H1 (cell line): ENCODE data around the gene ZNF814. TPM values are rescaled to one million over a fixed set of nuclear protein-coding genes. Genes with fewer than 3 reads are reported as not detected.

Experiments used
- CTCF ChIA-PET: fragments of 300-600 bp; sonication (Branson Sonifier 250); formaldehyde crosslinking; loops from one replicate; lab custom pipeline; 2021; ENCODE audit not compliant: partially characterized antibody; lab: Charles Lee
- POLR2A ChIA-PET: fragments of 300-600 bp; sonication (Branson Sonifier 250); formaldehyde crosslinking; loops from one replicate; lab custom pipeline; 2021; ENCODE audit warnings: inconsistent platforms; ENCODE audit not compliant: partially characterized antibody; lab: Charles Lee
- DNase-seq, 2 experiments: peaks; one replicate each; pipeline versions ENCODE4 v3.0.0 to v3.0.0-alpha.2; 2010 to 2022; ENCODE audit warnings: low spot score in 2 of 2, low read depth in 1 of 2, mixed read lengths in 1 of 2
- FAIRE-seq: peaks from 2 replicates; lab custom pipeline; 2011; peaks lifted over from hg19 to GRCh38; lab: Jason Lieb, UNC
- H2AFZ ChIP-seq: 2 replicates; pipeline ENCODE4 v1.8.1; 2012; ENCODE audit warnings: low read length, inconsistent platforms
- H2AK5ac ChIP-seq: 2 replicates; pipeline ENCODE4 v1.6.1; 2013; ENCODE audit warnings: low read depth, low read length
- H2BK120ac ChIP-seq: replicated peaks from 2 replicates; pipeline ENCODE3; 2013; ENCODE audit warnings: low read depth, low read length, inconsistent platforms
- H2BK12ac ChIP-seq: 2 replicates; pipeline ENCODE4 v1.6.1; 2013; ENCODE audit warnings: low read depth, low read length
- H2BK15ac ChIP-seq: 2 replicates; pipeline ENCODE4 v1.6.1; 2013; ENCODE audit warnings: low read length
- H2BK20ac ChIP-seq: 2 replicates; pipeline ENCODE4 v1.6.1; 2013; ENCODE audit warnings: low read length
- H2BK5ac ChIP-seq: 2 replicates; pipeline ENCODE4 v1.6.1; 2013; ENCODE audit warnings: low read depth, low read length
- H3K14ac ChIP-seq: 2 replicates; pipeline ENCODE4 v1.6.1; 2013; ENCODE audit warnings: inconsistent platforms; ENCODE audit not compliant: insufficient read length
- H3K18ac ChIP-seq: 2 replicates; pipeline ENCODE4 v1.6.1; 2013; ENCODE audit warnings: low read length; ENCODE audit errors: extremely low read depth
- H3K23ac ChIP-seq: 2 replicates; pipeline ENCODE4 v1.6.1; 2013; ENCODE audit warnings: inconsistent platforms; ENCODE audit not compliant: insufficient read length
- H3K23me2 ChIP-seq: 2 replicates; pipeline ENCODE4 v1.6.1; 2013; ENCODE audit warnings: low read depth, low read length
- H3K27ac ChIP-seq: 2 replicates; pipeline ENCODE4 v1.6.1; 2011; ENCODE audit warnings: low read depth, low read length, inconsistent platforms
- H3K27me3 ChIP-seq, 4 experiments: replicated peaks in 1 of 4; 1 replicate in 1 of 4; 2 replicates in 3 of 4; pipeline versions ENCODE4 v1.6.1 to v1.8.1; 2011 to 2013; ENCODE audit warnings: low read length in 3 of 4, mild to moderate bottlenecking in 3 of 4, inconsistent platforms in 2 of 4, mixed read lengths in 2 of 4, moderate library complexity in 1 of 4; ENCODE audit not compliant: control insufficient read depth in 3 of 4, insufficient read depth in 3 of 4; ENCODE audit errors: extremely low read depth in 1 of 4
- H3K36me3 ChIP-seq, 4 experiments: 2 replicates each; pipeline versions ENCODE4 v1.6.1 to v1.8.1; 2011 to 2013; ENCODE audit warnings: mild to moderate bottlenecking in 4 of 4, low read length in 3 of 4, moderate library complexity in 2 of 4, control low read depth in 1 of 4, inconsistent platforms in 1 of 4; ENCODE audit not compliant: insufficient read depth in 4 of 4, control insufficient read depth in 2 of 4
- H3K4ac ChIP-seq: replicated peaks from 2 replicates; pipeline ENCODE3; 2013; ENCODE audit warnings: low read length, low read depth, mixed read lengths, inconsistent platforms; ENCODE audit not compliant: insufficient read length
- H3K4me1 ChIP-seq, 4 experiments: replicated peaks in 1 of 4; 1 replicate in 1 of 4; 2 replicates in 3 of 4; pipeline versions ENCODE4 v1.6.1 to v1.8.1; 2011 to 2013; ENCODE audit warnings: low read length in 3 of 4, inconsistent platforms in 2 of 4, mixed read lengths in 1 of 4; ENCODE audit not compliant: insufficient read depth in 4 of 4, control insufficient read depth in 3 of 4
- H3K4me2 ChIP-seq, 2 experiments: 2 replicates each; pipeline versions ENCODE4 v1.6.1 to v1.8.1; 2011 to 2013; ENCODE audit warnings: low read depth in 2 of 2, low read length in 2 of 2, control low read depth in 1 of 2, inconsistent platforms in 1 of 2, mild to moderate bottlenecking in 1 of 2; ENCODE audit not compliant: insufficient read depth in 1 of 2
- H3K4me3 ChIP-seq, 4 experiments: fragments of 200-600, 300-600 bp in 1 of 4; sonication (generic), shearing (Covaris generic), sonication (Bioruptor Twin) in 1 of 4; 2 replicates each; pipeline versions ENCODE4 v1.5.1 to v1.8.1; 2011 to 2016; ENCODE audit warnings: low read length in 4 of 4, low read depth in 3 of 4, control low read depth in 2 of 4, inconsistent platforms in 2 of 4, mild to moderate bottlenecking in 2 of 4, mixed read lengths in 1 of 4, moderate library complexity in 1 of 4; ENCODE audit not compliant: insufficient read depth in 2 of 4; ENCODE audit errors: extremely low read depth in 1 of 4
- H3K56ac ChIP-seq: replicated peaks from 2 replicates; pipeline ENCODE3; 2013; ENCODE audit warnings: low read depth, mild to moderate bottlenecking, mixed read lengths, low read length, inconsistent platforms; ENCODE audit not compliant: insufficient read length
- H3K79me1 ChIP-seq: 2 replicates; pipeline ENCODE4 v1.6.1; 2013; ENCODE audit warnings: low read depth, low read length, control low read depth
- H3K79me2 ChIP-seq, 2 experiments: 2 replicates each; pipeline versions ENCODE4 v1.6.1 to v1.8.1; 2012 to 2013; ENCODE audit warnings: low read length in 2 of 2, mild to moderate bottlenecking in 2 of 2, inconsistent platforms in 1 of 2; ENCODE audit not compliant: insufficient read depth in 2 of 2, control insufficient read depth in 1 of 2
- H3K9ac ChIP-seq, 4 experiments: replicated peaks in 1 of 4; 1 replicate in 1 of 4; 2 replicates in 3 of 4; pipeline versions ENCODE4 v1.6.1 to v1.8.1; 2011 to 2013; ENCODE audit warnings: low read depth in 3 of 4, low read length in 3 of 4, control low read depth in 2 of 4, mild to moderate bottlenecking in 2 of 4, moderate library complexity in 2 of 4, inconsistent platforms in 1 of 4; ENCODE audit errors: extremely low read depth in 1 of 4
- H3K9me3 ChIP-seq, 2 experiments: 2 replicates each; pipeline versions ENCODE4 v1.6.1 to v1.8.1; 2012 to 2013; ENCODE audit warnings: mild to moderate bottlenecking in 2 of 2, moderate library complexity in 2 of 2, control low read depth in 1 of 2, inconsistent platforms in 1 of 2, low read depth in 1 of 2, low read length in 1 of 2, mixed read lengths in 1 of 2; ENCODE audit not compliant: insufficient read depth in 2 of 2
- H4K20me1 ChIP-seq, 2 experiments: replicated peaks in 1 of 2; 2 replicates each; pipeline versions ENCODE3 to v1.8.1; 2011 to 2013; ENCODE audit warnings: inconsistent platforms in 2 of 2, low read length in 2 of 2, mild to moderate bottlenecking in 1 of 2; ENCODE audit not compliant: insufficient read depth in 2 of 2, control insufficient read depth in 1 of 2
- H4K5ac ChIP-seq: 2 replicates; pipeline ENCODE4 v1.6.1; 2013; ENCODE audit warnings: low read length, low read depth, mixed read lengths, inconsistent platforms; ENCODE audit not compliant: insufficient read length
- H4K8ac ChIP-seq: 2 replicates; pipeline ENCODE4 v1.8.0; 2013; ENCODE audit warnings: mild to moderate bottlenecking, moderate library complexity, low read length, inconsistent platforms; ENCODE audit not compliant: insufficient read depth; ENCODE audit errors: extremely low read depth
- H4K91ac ChIP-seq: replicated peaks from 2 replicates; pipeline ENCODE3; 2013; ENCODE audit warnings: low read length, mixed read lengths, inconsistent platforms; ENCODE audit not compliant: insufficient read length
- GTF2F1 ChIP-seq: IDR thresholded peaks from 2 replicates; pipeline ENCODE4 v1.6.1; 2012; ENCODE audit warnings: low read depth, low read length, improper control_type of control experiment, borderline replicate concordance
- HDAC6 ChIP-seq: IDR thresholded peaks from one replicate; pipeline ENCODE4 v1.7.1; 2012; ENCODE audit warnings: low read depth, mild to moderate bottlenecking, inconsistent platforms, low read length, moderate library complexity
- RBBP5 ChIP-seq: IDR thresholded peaks from 2 replicates; pipeline ENCODE4 v1.7.1; 2012; ENCODE audit warnings: low read depth, mild to moderate bottlenecking, inconsistent platforms, low read length, moderate library complexity, borderline replicate concordance
- RXRA ChIP-seq: IDR thresholded peaks from 2 replicates; pipeline ENCODE4 v1.6.1; 2011; ENCODE audit warnings: low read depth, mild to moderate bottlenecking, low read length, moderate library complexity; ENCODE audit not compliant: insufficient read depth
- WGBS, 2 experiments: shearing (Covaris generic) in 1 of 2; methylation state at CpG; one replicate each; pipeline versions ENCODE4 v1.1.6 to v1.1.7; 2013 to 2015; ENCODE audit warnings: low lambda C conversion rate in 2 of 2, mixed read lengths in 2 of 2, inconsistent platforms in 1 of 2, low coverage in 1 of 2, missing lambda C conversion rate in 1 of 2; ENCODE audit not compliant: insufficient replicate concordance in 2 of 2, insufficient coverage in 1 of 2, insufficient read length in 1 of 2; ENCODE audit errors: extremely low coverage in 1 of 2, missing lambda C conversion rate in 1 of 2; 5-methylcytosine and 5-hydroxymethylcytosine counted together
- polyA plus RNA-seq, 7 experiments: library from polyadenylated mRNA; depleted of rRNA in 3 of 7; stranded (reverse) in 5 of 7; unstranded in 2 of 7; fragments of >200 nt in 5 of 7; fragments of 200-250 nt in 2 of 7; gene quantifications; 1 replicate in 5 of 7; 2 replicates in 1 of 7; 4 replicates in 1 of 7; pipeline versions ENCODE4 v1.2.1 to v1.2.3, GENCODE V29; 2011 to 2013; ENCODE audit warnings: missing spikeins in 2 of 7, mixed read lengths in 2 of 7
- total RNA-seq: library from RNA; stranded (reverse); fragmentation: NEBNext Ultra II Directional; extraction: Animal tissue kit (Norgen Biotek cat#: 25700); gene quantifications from 2 replicates; pipeline ENCODE4 v1.2.1, GENCODE V29; 2021
- TF ChIP-seq, protein P1 (sequence below), 3 experiments: IDR thresholded peaks; 1 replicate in 2 of 3; 2 replicates in 1 of 3; pipeline versions ENCODE4 v1.5.1 to v1.6.1; 2011; ENCODE audit warnings: low read length in 3 of 3, mild to moderate bottlenecking in 3 of 3, inconsistent platforms in 2 of 3, low read depth in 1 of 3, moderate library complexity in 1 of 3; ENCODE audit not compliant: insufficient read depth in 1 of 3; ENCODE audit errors: control extremely low read depth in 1 of 3

ZNF814 gene
- total and polyA plus RNA-seq, 2 of the 8 experiments (the other 6 are each of a cell fraction or from before 2014, with no cell fraction given), result 90.9 to 99.6 TPM

- H3K27me3 ChIP-seq, result no peaks in the 10 kb centered on the region
- FAIRE-seq (no peak), DNase-seq (no peak)
- no peak overlapping the region for H4K91ac ChIP-seq
- H3K79me1 ChIP-seq, result peaks cover 4% of the 10 kb centered on the region; the same call in 1 of the 2 replicates
- peaks cover 0 to 10% (median 0%) of the 10 kb centered on the region in 4 experiments; a peak in 2 of 8 replicates for H3K36me3 ChIP-seq
- TF ChIP-seq HDAC6 (no peak), RBBP5 (no peak), RXRA (no peak), GTF2F1 (no peak)
- TF ChIP-seq, protein P1, sequence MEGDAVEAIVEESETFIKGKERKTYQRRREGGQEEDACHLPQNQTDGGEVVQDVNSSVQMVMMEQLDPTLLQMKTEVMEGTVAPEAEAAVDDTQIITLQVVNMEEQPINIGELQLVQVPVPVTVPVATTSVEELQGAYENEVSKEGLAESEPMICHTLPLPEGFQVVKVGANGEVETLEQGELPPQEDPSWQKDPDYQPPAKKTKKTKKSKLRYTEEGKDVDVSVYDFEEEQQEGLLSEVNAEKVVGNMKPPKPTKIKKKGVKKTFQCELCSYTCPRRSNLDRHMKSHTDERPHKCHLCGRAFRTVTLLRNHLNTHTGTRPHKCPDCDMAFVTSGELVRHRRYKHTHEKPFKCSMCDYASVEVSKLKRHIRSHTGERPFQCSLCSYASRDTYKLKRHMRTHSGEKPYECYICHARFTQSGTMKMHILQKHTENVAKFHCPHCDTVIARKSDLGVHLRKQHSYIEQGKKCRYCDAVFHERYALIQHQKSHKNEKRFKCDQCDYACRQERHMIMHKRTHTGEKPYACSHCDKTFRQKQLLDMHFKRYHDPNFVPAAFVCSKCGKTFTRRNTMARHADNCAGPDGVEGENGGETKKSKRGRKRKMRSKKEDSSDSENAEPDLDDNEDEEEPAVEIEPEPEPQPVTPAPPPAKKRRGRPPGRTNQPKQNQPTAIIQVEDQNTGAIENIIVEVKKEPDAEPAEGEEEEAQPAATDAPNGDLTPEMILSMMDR (IDR thresholded peaks at IDR 0.05; ENCODE audit: control extremely low read depth in 1 of 3, insufficient read depth in 1 of 3, low read depth in 1 of 3, low read length in 3 of 3), result no peak
- H2BK5ac ChIP-seq, result no peak overlapping the region
- no peak overlapping the region for H2BK15ac ChIP-seq
- no peak overlapping the region for H3K23ac ChIP-seq
- H2BK20ac ChIP-seq, result no peak overlapping the region
- H3K9ac ChIP-seq, result no peak overlapping the region
- no peak overlapping the region for H4K5ac ChIP-seq
- H3K9me3 ChIP-seq, result no peaks in the 10 kb centered on the region
- peaks cover 6% of the 10 kb centered on the region in 2 experiments for H4K20me1 ChIP-seq
- peak overlapping the region in 1 of 4 experiments; percentile 94; a peak in 1 of 8 replicates for H3K4me3 ChIP-seq
- H3K18ac ChIP-seq, result no peak overlapping the region
- peak overlapping the region in 1 of 2 experiments; percentile 67; a peak in 1 of 4 replicates for H3K4me2 ChIP-seq
- no peak overlapping the region for H2BK120ac ChIP-seq
- H3K56ac ChIP-seq, result no peak overlapping the region
- no peak overlapping the region for H3K4ac ChIP-seq
- peaks cover 14 to 46% of the 10 kb centered on the region in 2 experiments for H3K79me2 ChIP-seq
- no peak overlapping the region for H4K8ac ChIP-seq
- H3K4me1 ChIP-seq, result peaks cover 3 to 7% (median 5%) of the 10 kb centered on the region in 4 experiments
- no peak overlapping the region for H3K14ac ChIP-seq
- CTCF ChIA-PET, result interaction anchor here (0.8 to 3.8 kb wide), 3 partner anchors 11 to 1749 kb away, joined by 3 to 15 read pairs (median 5); partner anchors contain the start of genes ZNF587B and ZNF776
- POLR2A ChIA-PET, result interaction anchor here (1.3 to 5.6 kb wide), 9 partner anchors 11 to 117 kb away, joined by 3 to 52 read pairs (median 7); partner anchors contain the start of genes ZNF418, ZNF587B, ZNF776 and ZNF814
- H2AFZ ChIP-seq, result no peak overlapping the region
- H2BK12ac ChIP-seq, result no peak overlapping the region
- H3K23me2 ChIP-seq, result peaks cover 7% of the 10 kb centered on the region
- H2AK5ac ChIP-seq, result no peak overlapping the region
- 84% methylated on average over 7 of the region's 7 CpGs; no CpG with 5 or more reads in 1 of the 2 experiments for WGBS, 2 experiments
- H3K27ac ChIP-seq, result no peak overlapping the region
Observed at GRCh38 chr19:57818378-57818777, 70.5 kb downstream of the ZNF814 start.
